Measurements from ENCODE around the gene HMGB2. TPM values are rescaled to one million over a fixed set of nuclear protein-coding genes. Genes with fewer than 3 reads are reported as not detected.

Gene HMGB2
- total RNA-seq, 1 experiment from 2014 or later = 326 TPM

- ChIA-PET POLR2A (interaction anchor here (0.6 to 4.0 kb wide), 4 partner anchors 26 to 96 kb away, joined by 5 to 113 read pairs (median 7); partner anchors contain the start of gene HMGB2), CTCF (interaction anchor here (0.7 to 2.0 kb wide), 7 partner anchors 36 to 123 kb away, joined by 3 to 20 read pairs (median 3); partner anchors contain the start of gene HMGB2)
- H3K4me1 Mint-ChIP-seq (ENCODE audit: low read depth, unreplicated experiment) = peaks cover 6% of the 10 kb centered on the region
- 0 out of 2 replicates have a peak, but pooled peaks cover 3% of the 10 kb centered on the region for H3K4me1 ChIP-seq
- peak; percentile 51 to 56 for DNase-seq
- peaks cover 2% of the 10 kb centered on the region for H3K27me3 Mint-ChIP-seq (ENCODE audit: insufficient read depth, unreplicated experiment)
- no TSS peak for BruUV-seq (replicated peaks)
- H3K4me3 ChIP-seq (ENCODE audit: low read depth, low read length) = peak overlapping the region; percentile 93
- no peaks in the 10 kb centered on the region for H3K36me3 ChIP-seq (ENCODE audit: control insufficient read depth, insufficient read depth, low read length)
- H3K9me3 Mint-ChIP-seq (ENCODE audit: unreplicated experiment) = no peaks in the 10 kb centered on the region
- no peaks in the 10 kb centered on the region for H3K9me3 ChIP-seq
- H3K36me3 Mint-ChIP-seq (ENCODE audit: insufficient read depth, unreplicated experiment) = peaks cover 11% of the 10 kb centered on the region
- H3K27ac Mint-ChIP-seq (ENCODE audit: unreplicated experiment) = peak overlapping the region; percentile 83
- no peak for TF ChIP-seq CTCF (IDR thresholded peaks at IDR 0.05; ENCODE audit: insufficient read depth in 1 of 2, low read depth in 1 of 2, low read length in 1 of 2, severe bottlenecking in 1 of 2, unreplicated experiment in 1 of 2)
- intact Hi-C loops (cut with micrococcal nuclease; ENCODE audit: unreplicated experiment) = loop anchor here (2.0 kb wide), 1 partner anchor 45 kb away; no protein-coding TSS in a partner anchor
- peak overlapping the region; percentile 85 for H3K4me3 Mint-ChIP-seq (ENCODE audit: unreplicated experiment)
- H3K27me3 ChIP-seq (replicated peaks; ENCODE audit: control insufficient read depth, insufficient read depth, low read length) = no peaks in the 10 kb centered on the region
Measured at GRCh38 chr4:173371292-173372192, 37.4 kb upstream of the HMGB2 start.

DNA sequence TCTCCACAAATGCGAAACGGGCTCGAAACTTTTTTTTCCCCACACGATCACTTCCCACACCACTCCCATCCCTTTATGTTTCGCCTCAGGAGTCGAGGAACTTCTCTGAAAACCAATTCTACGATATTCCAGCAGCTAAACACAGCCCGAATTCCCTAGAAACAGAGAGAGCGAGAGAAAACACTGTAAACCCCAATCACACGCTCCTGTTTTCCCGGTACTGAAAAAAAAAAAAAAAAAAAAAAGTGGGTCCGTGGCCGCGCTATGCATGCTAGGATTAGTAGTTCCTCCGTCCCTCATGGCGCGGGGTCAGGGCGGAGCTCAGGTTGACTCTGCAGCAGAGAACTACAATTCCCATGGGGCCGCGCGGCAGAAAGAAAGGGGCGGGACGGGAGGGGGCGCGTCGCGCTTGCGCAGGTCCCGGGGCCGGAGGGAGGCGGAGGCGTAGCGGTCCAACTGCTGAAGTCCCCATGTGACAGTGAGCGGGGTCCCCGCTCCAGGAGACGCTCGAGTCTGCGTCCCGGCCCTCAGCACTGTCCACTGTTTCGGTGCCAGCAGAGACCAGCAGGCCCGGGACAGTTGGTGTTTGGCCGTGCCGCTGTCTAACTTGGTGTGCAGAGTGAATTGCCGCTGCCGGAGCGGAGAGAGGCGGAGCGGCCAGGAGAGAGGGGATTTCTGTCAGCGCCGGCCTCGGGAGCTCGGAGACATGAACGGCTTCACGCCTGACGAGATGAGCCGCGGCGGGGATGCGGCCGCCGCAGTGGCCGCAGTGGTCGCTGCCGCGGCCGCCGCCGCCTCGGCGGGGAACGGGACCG, 36.5 kb upstream of the HMGB2 start, which contains the start of gene SAP30:
TSS of gene SAP30 (plus strand) at position 478 of the 815 bp plus-strand sequence. CDS start at position 707, 229 bp downstream.
- CTCF ChIA-PET = interaction anchor here (0.6 to 2.0 kb wide), 10 partner anchors 10 to 346 kb away, joined by 3 to 20 read pairs (median 6); partner anchors contain the start of gene HMGB2
- Histone ChIP-seq H3K9me3 (no peaks in the 10 kb centered on the region), H3K4me1 (0 out of 2 replicates have a peak, but pooled peaks cover 3% of the 10 kb centered on the region), H3K4me3 (ENCODE audit: low read depth, low read length) (peak within 1 kb of the TSS; percentile 93), H3K27me3 (replicated peaks; ENCODE audit: control insufficient read depth, insufficient read depth, low read length) (no peaks in the 10 kb centered on the region), H3K36me3 (ENCODE audit: control insufficient read depth, insufficient read depth, low read length) (no peaks in the 10 kb centered on the region)
- no peak for TF ChIP-seq CTCF (IDR thresholded peaks at IDR 0.05; ENCODE audit: insufficient read depth in 1 of 2, low read depth in 1 of 2, low read length in 1 of 2, severe bottlenecking in 1 of 2, unreplicated experiment in 1 of 2)
- no peaks in the 10 kb centered on the region for H3K9me3 Mint-ChIP-seq (ENCODE audit: unreplicated experiment)
- DNase-seq = peak; percentile 93 to 96
- no TSS peak for BruUV-seq (replicated peaks)
- POLR2A ChIA-PET = interaction anchor here (0.6 to 4.0 kb wide), 9 partner anchors 26 to 896 kb away, joined by 3 to 113 read pairs (median 6); partner anchors contain the start of gene HMGB2
- peak within 1 kb of the TSS; percentile 83 for H3K27ac Mint-ChIP-seq (ENCODE audit: unreplicated experiment)
- peaks cover 11% of the 10 kb centered on the region for H3K36me3 Mint-ChIP-seq (ENCODE audit: insufficient read depth, unreplicated experiment)
- intact Hi-C loops (cut with micrococcal nuclease; ENCODE audit: unreplicated experiment) = loop anchor here (1.0 to 2.0 kb wide), 2 partner anchors 36 to 46 kb away; partner anchors contain the start of gene HMGB2
- peaks cover 6% of the 10 kb centered on the region for H3K4me1 Mint-ChIP-seq (ENCODE audit: low read depth, unreplicated experiment)
- peak within 1 kb of the TSS; percentile 85 for H3K4me3 Mint-ChIP-seq (ENCODE audit: unreplicated experiment)
- peaks cover 2% of the 10 kb centered on the region for H3K27me3 Mint-ChIP-seq (ENCODE audit: insufficient read depth, unreplicated experiment)

All from Caco-2 (cell line).